Measurements from ENCODE around the gene ADPRS. TPM values are rescaled to one million over a fixed set of nuclear protein-coding genes. Genes with fewer than 3 reads are reported as not detected.
A peak's percentile ranks its signal among the peaks of the same experiment; 100 is the strongest.

Gene ADPRS
- total and polyA plus RNA-seq, 7 donors: 21.6 to 49.6 (median 30.0) TPM

DNA sequence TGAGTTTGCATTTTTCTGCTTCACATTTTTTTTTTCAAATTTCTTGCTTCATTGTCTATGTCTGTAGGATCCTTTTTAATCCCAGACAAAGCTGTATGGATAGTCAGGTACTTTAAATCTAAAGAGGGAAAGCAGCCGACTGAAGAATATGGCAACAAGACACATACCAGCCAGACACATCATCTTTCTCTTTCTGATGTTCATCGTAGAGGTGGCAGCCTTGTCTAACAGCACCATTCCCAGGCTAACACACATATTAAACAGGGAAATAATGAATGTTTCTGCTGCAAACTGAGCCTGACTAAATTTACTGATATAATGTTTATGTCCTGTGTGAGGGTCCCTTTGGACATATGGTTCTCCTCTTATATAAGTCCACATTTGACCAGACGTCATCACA, 8.5 kb upstream of the ADPRS start:
- no peak for TF ChIP-seq POLR2AphosphoS5 (IDR thresholded peaks at IDR 0.05)
- TF ChIP-seq POLR2A (IDR thresholded peaks at IDR 0.05): no peak
- TF ChIP-seq, protein P1, sequence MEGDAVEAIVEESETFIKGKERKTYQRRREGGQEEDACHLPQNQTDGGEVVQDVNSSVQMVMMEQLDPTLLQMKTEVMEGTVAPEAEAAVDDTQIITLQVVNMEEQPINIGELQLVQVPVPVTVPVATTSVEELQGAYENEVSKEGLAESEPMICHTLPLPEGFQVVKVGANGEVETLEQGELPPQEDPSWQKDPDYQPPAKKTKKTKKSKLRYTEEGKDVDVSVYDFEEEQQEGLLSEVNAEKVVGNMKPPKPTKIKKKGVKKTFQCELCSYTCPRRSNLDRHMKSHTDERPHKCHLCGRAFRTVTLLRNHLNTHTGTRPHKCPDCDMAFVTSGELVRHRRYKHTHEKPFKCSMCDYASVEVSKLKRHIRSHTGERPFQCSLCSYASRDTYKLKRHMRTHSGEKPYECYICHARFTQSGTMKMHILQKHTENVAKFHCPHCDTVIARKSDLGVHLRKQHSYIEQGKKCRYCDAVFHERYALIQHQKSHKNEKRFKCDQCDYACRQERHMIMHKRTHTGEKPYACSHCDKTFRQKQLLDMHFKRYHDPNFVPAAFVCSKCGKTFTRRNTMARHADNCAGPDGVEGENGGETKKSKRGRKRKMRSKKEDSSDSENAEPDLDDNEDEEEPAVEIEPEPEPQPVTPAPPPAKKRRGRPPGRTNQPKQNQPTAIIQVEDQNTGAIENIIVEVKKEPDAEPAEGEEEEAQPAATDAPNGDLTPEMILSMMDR (IDR thresholded peaks at IDR 0.05): no peak
- TF ChIP-seq EP300 (IDR thresholded peaks at IDR 0.05): no peak
- intact Hi-C loops (cut with DNase I): no loop called here
- no peak for DNase-seq
- H3K27ac ChIP-seq: no peak overlapping the region
- H3K27me3 ChIP-seq: peaks cover 0 to 12% (median 0%) of the 10 kb centered on the region in 3 donors
- WGBS, 2 donors: 74 to 78% methylated on average over 3 of the region's 3 CpGs
- peaks cover 0 to 14% (median 14%) of the 10 kb centered on the region in 4 donors for H3K4me1 ChIP-seq
- H3K36me3 ChIP-seq: no peaks in the 10 kb centered on the region
- H3K4me3 ChIP-seq: no peak overlapping the region
- no peaks in the 10 kb centered on the region for H3K9me3 ChIP-seq

DNA sequence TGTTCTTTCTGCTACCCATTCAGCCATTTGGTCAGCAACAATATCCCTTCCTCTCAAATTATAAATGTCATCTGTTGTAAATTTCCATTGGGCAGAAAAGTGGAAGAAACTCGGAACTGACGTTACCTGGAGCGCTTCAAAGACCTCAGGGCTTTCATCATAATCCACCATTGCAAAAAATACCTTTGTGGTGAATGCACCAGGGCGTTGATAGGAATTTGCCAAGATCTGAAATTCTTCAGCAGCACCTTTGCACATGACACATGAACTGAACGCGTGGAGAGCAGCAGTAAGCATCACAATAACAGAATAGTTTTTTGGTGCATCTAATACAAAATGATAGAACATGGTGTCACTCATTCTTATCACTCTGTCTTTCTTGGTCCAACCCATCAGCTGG, 7.9 kb upstream of the ADPRS start:
- Histone ChIP-seq H3K27ac (no peak overlapping the region), H3K36me3 (no peaks in the 10 kb centered on the region), H3K9me3 (no peaks in the 10 kb centered on the region), H3K4me3 (no peak overlapping the region), H3K4me1 (peaks cover 0 to 14% (median 14%) of the 10 kb centered on the region in 4 donors), H3K27me3 (peaks cover 0 to 12% (median 0%) of the 10 kb centered on the region in 3 donors)
- DNase-seq: no peak
- intact Hi-C loops (cut with DNase I): no loop called here
- TF ChIP-seq, protein P1 (IDR thresholded peaks at IDR 0.05): no peak
- TF ChIP-seq POLR2AphosphoS5 (IDR thresholded peaks at IDR 0.05) (no peak), POLR2A (IDR thresholded peaks at IDR 0.05) (no peak), EP300 (IDR thresholded peaks at IDR 0.05) (no peak)
- 89% methylated on average over 6 of the region's 6 CpGs for WGBS, 2 donors

DNA sequence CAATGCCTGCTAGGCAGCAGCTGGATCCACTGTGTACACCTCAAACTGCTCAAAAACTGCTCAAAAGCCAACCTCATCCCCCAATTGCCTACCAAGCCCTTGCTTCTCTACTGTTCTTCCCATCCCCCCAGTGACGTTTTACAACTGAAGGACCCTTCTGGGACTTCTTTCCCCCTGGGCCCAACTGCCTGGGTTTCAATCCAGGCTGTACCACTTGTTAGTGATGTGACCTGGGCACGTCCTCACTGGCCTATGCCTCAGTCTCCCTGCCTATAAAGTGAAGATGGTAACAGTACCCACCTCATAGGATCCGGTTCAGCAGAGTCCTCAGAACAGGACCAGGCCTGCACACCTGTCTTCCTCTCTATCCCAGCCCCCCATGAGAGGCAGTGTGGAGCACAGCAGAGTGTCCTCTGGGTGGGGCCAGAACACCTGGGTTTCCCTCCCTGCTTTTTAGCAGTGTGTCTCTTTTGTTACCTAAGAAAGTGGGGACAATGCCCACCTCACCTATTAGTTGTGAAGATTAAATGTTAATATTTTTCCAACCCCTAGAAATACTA, 6.7 kb upstream of the ADPRS start:
- peaks cover 0 to 14% (median 14%) of the 10 kb centered on the region in 4 donors for H3K4me1 ChIP-seq
- TF ChIP-seq POLR2A (IDR thresholded peaks at IDR 0.05) (no peak), POLR2AphosphoS5 (IDR thresholded peaks at IDR 0.05) (no peak)
- H3K27me3 ChIP-seq: peaks cover 0 to 12% (median 0%) of the 10 kb centered on the region in 3 donors
- 54 to 67% methylated on average over 3 of the region's 3 CpGs for WGBS, 2 donors
- H3K36me3 ChIP-seq: no peaks in the 10 kb centered on the region
- intact Hi-C loops (cut with DNase I): no loop called here
- H3K27ac ChIP-seq: no peak overlapping the region
- H3K4me3 ChIP-seq: no peak overlapping the region
- no peak for DNase-seq
- no peaks in the 10 kb centered on the region for H3K9me3 ChIP-seq

GRCh38 chr1:36083219-36083618, 5.5 kb upstream of the ADPRS start:
- Histone ChIP-seq H3K27ac (no peak overlapping the region), H3K27me3 (peaks cover 0 to 12% (median 0%) of the 10 kb centered on the region in 3 donors), H3K9me3 (no peaks in the 10 kb centered on the region), H3K36me3 (no peaks in the 10 kb centered on the region), H3K4me3 (peak overlapping the region in 1 of 4 donors; percentile 56), H3K4me1 (peaks cover 0 to 18% (median 16%) of the 10 kb centered on the region in 4 donors)
- intact Hi-C loops (cut with DNase I): no loop called here
- TF ChIP-seq POLR2AphosphoS5 (IDR thresholded peaks at IDR 0.05) (no peak), POLR2A (IDR thresholded peaks at IDR 0.05) (no peak), EP300 (IDR thresholded peaks at IDR 0.05) (no peak)
- TF ChIP-seq, protein P1 (IDR thresholded peaks at IDR 0.05): no peak
- 86 to 91% methylated on average over 13 of the region's 13 CpGs for WGBS, 2 donors
- DNase-seq: peak; percentile 50

DNA sequence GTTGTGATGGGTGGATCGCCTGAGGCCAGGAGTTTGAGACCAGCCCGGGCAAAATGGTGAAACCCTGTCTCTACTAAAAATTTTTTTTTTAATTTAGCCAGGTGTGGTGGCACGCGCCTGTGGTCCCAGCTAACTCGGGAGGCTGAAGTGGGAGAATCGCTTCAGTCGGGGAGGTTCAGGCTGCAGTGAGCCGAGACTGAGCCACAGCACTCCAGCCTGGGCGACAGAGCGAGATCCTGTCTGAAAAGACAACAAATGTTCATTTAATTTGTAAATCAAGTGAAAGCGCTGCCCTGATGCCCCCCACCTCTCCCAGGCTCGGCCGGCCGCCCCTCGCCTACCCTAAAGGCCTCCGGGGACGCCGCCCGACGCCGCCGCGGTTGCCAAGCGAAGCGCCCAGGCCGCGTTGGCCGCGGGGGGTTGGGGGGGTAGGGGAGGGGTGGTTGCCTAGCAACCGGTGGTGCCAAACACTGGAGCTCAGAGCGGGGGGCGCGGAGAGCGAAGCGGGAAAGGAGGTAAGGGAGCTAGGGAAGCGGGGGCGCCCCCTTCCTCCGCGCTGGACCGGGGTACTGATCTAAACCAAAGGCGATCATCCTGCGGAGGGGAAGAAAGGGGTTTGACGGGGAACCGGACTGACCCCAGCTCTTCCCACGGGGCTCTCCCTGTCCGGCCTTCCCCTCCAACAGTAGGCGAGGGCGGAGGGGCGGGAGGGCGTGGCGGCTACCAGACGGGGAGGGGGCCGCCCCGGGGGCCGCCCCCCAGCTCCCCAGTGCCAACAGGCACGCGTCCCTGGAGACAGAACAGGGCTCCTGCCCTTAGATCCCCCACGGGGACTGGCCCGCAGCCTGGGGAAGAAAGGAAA, 4.8 kb upstream of the ADPRS start, which contains the start of gene TEKT2:
Gene TEKT2, plus strand, starts transcription at position 460 of the 862 bp plus-strand sequence. CDS start 828 bp downstream, outside the sequence.
- Histone ChIP-seq H3K9me3 (no peaks in the 10 kb centered on the region), H3K27ac (peak within 1 kb of the TSS in 1 of 4 donors; percentile 49)
- WGBS, 2 donors: 14% methylated on average over 58 to 59 of the region's 59 CpGs

More for the DNA sequence above, 4.8 kb upstream of the ADPRS start, which contains the start of gene TEKT2:
- intact Hi-C loops (cut with DNase I): no loop called here
- peaks cover 0 to 12% (median 0%) of the 10 kb centered on the region in 3 donors for H3K27me3 ChIP-seq
- H3K4me1 ChIP-seq: peaks cover 0 to 21% (median 19%) of the 10 kb centered on the region in 4 donors
- no peaks in the 10 kb centered on the region for H3K36me3 ChIP-seq
- DNase-seq: peak; percentile 69
- peak within 1 kb of the TSS; percentile 39 to 56 (median 50) for H3K4me3 ChIP-seq
- TF ChIP-seq EP300 (IDR thresholded peaks at IDR 0.05): no peak
- no peak for TF ChIP-seq POLR2A (IDR thresholded peaks at IDR 0.05)
